D721Med (cell line): ENCODE results near the gene ARL8B.
A peak's percentile ranks its signal among the peaks of the same experiment; 100 is the strongest.

Source experiments
- DNase-seq: peaks from one replicate; pipeline ENCODE4 v3.0.0; 2011; ENCODE audit warnings: low spot score; ENCODE audit not compliant: insufficient read length
- FAIRE-seq: peaks from 2 replicates; lab custom pipeline; 2011; peaks lifted over from hg19 to GRCh38; lab: Jason Lieb, UNC
- CTCF ChIP-seq: IDR thresholded peaks from 2 replicates; pipeline ENCODE4 v1.5.1; 2012; ENCODE audit warnings: mild to moderate bottlenecking, control low read depth; ENCODE audit not compliant: insufficient read depth; ENCODE audit errors: missing control alignments

Gene ARL8B

GRCh38 chr3:5126586-5126985, 4.5 kb downstream of the ARL8B start:
- DNase-seq (no peak), FAIRE-seq (no peak)
- no peak for TF ChIP-seq CTCF

GRCh38 chr3:5128849-5129248, 6.8 kb downstream of the ARL8B start:
- FAIRE-seq = no peak
- TF ChIP-seq CTCF = no peak
- DNase-seq = no peak

- FAIRE-seq (no peak), DNase-seq (no peak)
- no peak for TF ChIP-seq CTCF
Measured at GRCh38 chr3:5133239-5134018, 11.3 kb downstream of the ARL8B start.

- TF ChIP-seq CTCF = no peak
- FAIRE-seq = no peak
- DNase-seq = no peak
Measured at GRCh38 chr3:5134019-5134391, 11.9 kb downstream of the ARL8B start.

GRCh38 chr3:5134499-5134898, 12.4 kb downstream of the ARL8B start:
- FAIRE-seq (no peak), DNase-seq (no peak)
- no peak for TF ChIP-seq CTCF

- no peak for FAIRE-seq
Measured at GRCh38 chr3:5136211-5136918, 14.3 kb downstream of the ARL8B start.

More at GRCh38 chr3:5136211-5136918, 14.3 kb downstream of the ARL8B start:
- DNase-seq = no peak
- TF ChIP-seq CTCF = peak; percentile 43
